HG03060 (cell line): Measurements from ENCODE around the gene ZFYVE9.

Experiments
- ATAC-seq: cut with Tn5 transposase; IDR thresholded peaks from one replicate; pipeline ENCODE4 v1.9.1; 2021; ENCODE audit warnings: low read depth, moderate number of reproducible peaks; ENCODE audit not compliant: unreplicated experiment

Gene ZFYVE9

GRCh38 chr1:52332411-52332810 is 190.5 kb downstream of the ZFYVE9 start:
- ATAC-seq: no peak

GRCh38 chr1:52334906-52335528 is 193.1 kb downstream of the ZFYVE9 start:
- ATAC-seq: no peak

- ATAC-seq: no peak
Observed at GRCh38 chr1:52337439-52337838, 195.6 kb downstream of the ZFYVE9 start.

GRCh38 chr1:52341655-52342260 is 199.9 kb downstream of the ZFYVE9 start:
- no peak for ATAC-seq

GRCh38 chr1:52343979-52344378 is 202.1 kb downstream of the ZFYVE9 start:
- no peak for ATAC-seq

- ATAC-seq: no peak
Observed at GRCh38 chr1:52345252-52345651, 203.4 kb downstream of the ZFYVE9 start.

- no peak for ATAC-seq
Observed at GRCh38 chr1:52346653-52347052, 204.8 kb downstream of the ZFYVE9 start.

- ATAC-seq: no peak
Observed at GRCh38 chr1:52348704-52349300, 206.9 kb downstream of the ZFYVE9 start.

- ATAC-seq: no peak
Observed at GRCh38 chr1:52352690-52353089, 210.8 kb downstream of the ZFYVE9 start.

GRCh38 chr1:52355436-52355835 is 213.5 kb downstream of the ZFYVE9 start:
- ATAC-seq: no peak

- no peak for ATAC-seq
Observed at GRCh38 chr1:52355847-52356505, 214.1 kb downstream of the ZFYVE9 start.

- ATAC-seq: no peak
Observed at GRCh38 chr1:52356818-52357355, 215.0 kb downstream of the ZFYVE9 start.

GRCh38 chr1:52357397-52357796 is 215.5 kb downstream of the ZFYVE9 start:
- no peak for ATAC-seq

GRCh38 chr1:52358851-52359497 is 217.1 kb downstream of the ZFYVE9 start:
- no peak for ATAC-seq

GRCh38 chr1:52359676-52360594 is 218.0 kb downstream of the ZFYVE9 start:
- no peak for ATAC-seq

GRCh38 chr1:52360595-52360968 is 218.7 kb downstream of the ZFYVE9 start:
- ATAC-seq: no peak

- ATAC-seq: no peak
Observed at GRCh38 chr1:52364235-52364839, 222.4 kb downstream of the ZFYVE9 start.

GRCh38 chr1:52365071-52365745 is 223.3 kb downstream of the ZFYVE9 start:
- ATAC-seq: no peak
